H9 (cell line): Measurements from ENCODE around the gene ZCCHC13. TPM values are rescaled to one million over a fixed set of nuclear protein-coding genes. Genes with fewer than 3 reads are reported as not detected.

Source experiments
- DNase-seq: peaks from one replicate; pipeline ENCODE4 v3.0.0-alpha.2; 2017
- H2AFZ ChIP-seq: one replicate; pipeline ENCODE4 v1.6.1; 2013; ENCODE audit warnings: mild to moderate bottlenecking, low read length, control low read depth, moderate library complexity
- H2AK5ac ChIP-seq: 2 replicates; pipeline ENCODE4 v1.6.1; 2013; ENCODE audit warnings: low read length, control low read depth, mixed read lengths; ENCODE audit not compliant: insufficient read length
- H2BK120ac ChIP-seq: one replicate; pipeline ENCODE4 v1.6.1; 2013; ENCODE audit warnings: low read depth, mild to moderate bottlenecking, low read length, control low read depth, inconsistent platforms; ENCODE audit not compliant: poor library complexity, severe bottlenecking
- H2BK12ac ChIP-seq: 2 replicates; pipeline ENCODE4 v1.6.1; 2013; ENCODE audit warnings: low read length, control low read depth, mixed read lengths, low read depth; ENCODE audit not compliant: insufficient read length
- H2BK15ac ChIP-seq: 2 replicates; pipeline ENCODE4 v1.6.1; 2013; ENCODE audit warnings: low read depth, low read length, control low read depth
- H2BK20ac ChIP-seq: one replicate; pipeline ENCODE4 v1.6.1; 2013; ENCODE audit warnings: low read depth, mild to moderate bottlenecking, low read length, control low read depth, inconsistent platforms; ENCODE audit not compliant: poor library complexity, severe bottlenecking
- H2BK5ac ChIP-seq: 2 replicates; pipeline ENCODE4 v1.6.1; 2013; ENCODE audit warnings: low read length, control low read depth, mixed read lengths; ENCODE audit not compliant: insufficient read length
- H3K14ac ChIP-seq: 2 replicates; pipeline ENCODE4 v1.6.1; 2013; ENCODE audit warnings: low read length, control low read depth; ENCODE audit not compliant: insufficient read depth
- H3K18ac ChIP-seq: 2 replicates; pipeline ENCODE4 v1.6.1; 2013; ENCODE audit warnings: low read depth, mild to moderate bottlenecking, mixed read lengths, low read length, control low read depth; ENCODE audit not compliant: insufficient read length
- H3K23ac ChIP-seq: 2 replicates; pipeline ENCODE4 v1.6.1; 2013; ENCODE audit warnings: low read length, control low read depth, mixed read lengths, low read depth; ENCODE audit not compliant: insufficient read length
- H3K23me2 ChIP-seq: 2 replicates; pipeline ENCODE4 v1.6.1; 2013; ENCODE audit warnings: low read depth, mild to moderate bottlenecking, mixed read lengths, low read length, control low read depth; ENCODE audit not compliant: insufficient read length, poor library complexity, severe bottlenecking
- H3K27ac ChIP-seq: 2 replicates; pipeline ENCODE4 v1.5.1; 2013; ENCODE audit warnings: low read length, control low read depth, mixed read lengths, low read depth; ENCODE audit not compliant: insufficient read length
- H3K27me3 ChIP-seq: 2 replicates; pipeline ENCODE4 v1.6.1; 2013; ENCODE audit warnings: low read length, control low read depth, inconsistent platforms; ENCODE audit not compliant: insufficient read depth
- H3K4ac ChIP-seq: 2 replicates; pipeline ENCODE4 v1.6.1; 2013; ENCODE audit warnings: low read depth, mild to moderate bottlenecking, control low read depth, inconsistent platforms, low read length, moderate library complexity
- H3K4me1 ChIP-seq: 2 replicates; pipeline ENCODE4 v1.6.1; 2013; ENCODE audit warnings: low read length, control low read depth, inconsistent platforms; ENCODE audit not compliant: insufficient read depth
- H3K4me2 ChIP-seq: 2 replicates; pipeline ENCODE4 v1.6.1; 2013; ENCODE audit warnings: low read length, control low read depth, mixed read lengths; ENCODE audit not compliant: insufficient read length, insufficient read depth
- H3K56ac ChIP-seq: 2 replicates; pipeline ENCODE4 v1.6.1; 2013; ENCODE audit warnings: low read depth, mild to moderate bottlenecking, mixed read lengths, low read length, control low read depth; ENCODE audit not compliant: insufficient read length
- H3K79me1 ChIP-seq: 2 replicates; pipeline ENCODE4 v1.6.1; 2013; ENCODE audit warnings: low read depth, mild to moderate bottlenecking, moderate library complexity, low read length, control low read depth, inconsistent platforms; ENCODE audit not compliant: insufficient read depth, poor library complexity, severe bottlenecking
- H3K79me2 ChIP-seq: 2 replicates; pipeline ENCODE4 v1.6.1; 2013; ENCODE audit warnings: low read length, control low read depth, inconsistent platforms; ENCODE audit not compliant: insufficient read depth
- H3K9ac ChIP-seq: 2 replicates; pipeline ENCODE4 v1.6.1; 2013; ENCODE audit warnings: low read length, control low read depth, mixed read lengths; ENCODE audit not compliant: insufficient read length; ENCODE audit errors: extremely low read depth
- H3K9me3 ChIP-seq: one replicate; pipeline ENCODE4 v1.6.1; 2013; ENCODE audit warnings: low read depth, low read length, inconsistent platforms; ENCODE audit not compliant: control insufficient read depth
- H3T11ph ChIP-seq: one replicate; pipeline ENCODE4 v1.6.1; 2013; ENCODE audit warnings: mild to moderate bottlenecking, low read length, control low read depth, inconsistent platforms
- H4K20me1 ChIP-seq: one replicate; pipeline ENCODE4 v1.6.1; 2013; ENCODE audit not compliant: control insufficient read depth, insufficient read length, insufficient read depth
- H4K5ac ChIP-seq: 2 replicates; pipeline ENCODE4 v1.6.1; 2013; ENCODE audit warnings: low read depth, mild to moderate bottlenecking, mixed read lengths, low read length, control low read depth; ENCODE audit not compliant: insufficient read length
- H4K8ac ChIP-seq: replicated peaks from 2 replicates; pipeline ENCODE4 v1.6.1; 2013; ENCODE audit warnings: low read length, control low read depth, mixed read lengths, low read depth; ENCODE audit not compliant: insufficient read length
- H4K91ac ChIP-seq: 2 replicates; pipeline ENCODE4 v1.6.1; 2013; ENCODE audit warnings: low read depth, mild to moderate bottlenecking, moderate library complexity, mixed read lengths, low read length, control low read depth; ENCODE audit not compliant: insufficient read length
- H3K27ac Mint-ChIP-seq, 3 experiments: 2 replicates in 2 of 3; 3 replicates in 1 of 3; pipeline ENCODE4 v1.8.0; 2020 to 2021; ENCODE audit warnings: mixed read lengths in 3 of 3, mild to moderate bottlenecking in 1 of 3, moderate library complexity in 1 of 3
- H3K27me3 Mint-ChIP-seq: 2 replicates; pipeline ENCODE4 v1.8.0; 2021; ENCODE audit warnings: low read depth, mild to moderate bottlenecking, moderate library complexity, mixed read lengths
- H3K36me3 Mint-ChIP-seq, 3 experiments: 2 replicates in 2 of 3; 3 replicates in 1 of 3; pipeline ENCODE4 v1.8.0; 2020 to 2021; ENCODE audit warnings: low read depth in 3 of 3, mixed read lengths in 3 of 3; ENCODE audit not compliant: insufficient read depth in 1 of 3
- H3K4me1 Mint-ChIP-seq, 2 experiments: 2 replicates each; pipeline ENCODE4 v1.8.0; 2020; ENCODE audit warnings: mixed read lengths in 2 of 2
- H3K4me3 Mint-ChIP-seq, 2 experiments: 2 replicates in 1 of 2; 3 replicates in 1 of 2; pipeline ENCODE4 v1.8.0; 2020 to 2021; ENCODE audit warnings: mild to moderate bottlenecking in 2 of 2, mixed read lengths in 2 of 2, moderate library complexity in 1 of 2
- H3K9me3 Mint-ChIP-seq, 2 experiments: 2 replicates in 1 of 2; 3 replicates in 1 of 2; pipeline ENCODE4 v1.8.0; 2020; ENCODE audit warnings: mild to moderate bottlenecking in 2 of 2, mixed read lengths in 2 of 2, moderate library complexity in 1 of 2
- WGBS: extraction: QIAGEN DNeasy Blood & Tissue Kit; methylation state at CpG from one replicate; pipeline ENCODE4 v1.1.7; 2013; ENCODE audit warnings: missing lambda C conversion rate, low lambda C conversion rate, mixed read lengths; ENCODE audit not compliant: insufficient read length; ENCODE audit errors: extremely low coverage; 5-methylcytosine and 5-hydroxymethylcytosine counted together
- total RNA-seq: library from RNA; stranded (reverse); gene quantifications from 2 replicates; pipeline ENCODE4 v1.2.1, GENCODE V29; 2021
- TF ChIP-seq, protein P1 (sequence below): fragments of 200-600 bp; sonication (generic); conservative IDR thresholded peaks from 3 replicates; pipeline ENCODE4 v1.8.0; 2021; ENCODE audit warnings: antibody characterized with exemption, mild to moderate bottlenecking

Gene ZCCHC13
- total RNA-seq, 1 experiment from 2014 or later: not detected

- no peak overlapping the region for H4K5ac ChIP-seq
- no peak overlapping the region for H2BK15ac ChIP-seq
- no peak for DNase-seq
- no peaks in the 10 kb centered on the region for H4K20me1 ChIP-seq
- H3K23me2 ChIP-seq: no peaks in the 10 kb centered on the region
- H3K14ac ChIP-seq: no peak overlapping the region
- H4K91ac ChIP-seq: no peak overlapping the region
- peaks cover 21% of the 10 kb centered on the region for H3K4me1 ChIP-seq
- H2BK120ac ChIP-seq: no peak overlapping the region
- H3K9me3 ChIP-seq: no peaks in the 10 kb centered on the region
- no peak overlapping the region for H3T11ph ChIP-seq
- Mint-ChIP-seq H3K27me3 (no peaks in the 10 kb centered on the region), H3K36me3 (peaks cover 27 to 47% (median 40%) of the 10 kb centered on the region in 3 experiments), H3K27ac (peak overlapping the region; percentile 16 to 94 (median 36); a peak in 3 of 7 replicates), H3K4me3 (no peak overlapping the region), H3K9me3 (peaks cover 0 to 2% of the 10 kb centered on the region in 2 experiments; a peak in 1 of 5 replicates), H3K4me1 (peaks cover 74 to 78% of the 10 kb centered on the region in 2 experiments)
- H2AFZ ChIP-seq: no peak overlapping the region
- H3K79me2 ChIP-seq: peaks cover 41% of the 10 kb centered on the region; the same call in 1 of the 2 replicates
- no peak overlapping the region for H3K56ac ChIP-seq
- H3K27ac ChIP-seq: no peak overlapping the region
- H3K79me1 ChIP-seq: peaks cover 7% of the 10 kb centered on the region
- H2BK12ac ChIP-seq: no peak overlapping the region
- no CpG with 5 or more reads among the region's 5 CpGs for WGBS
- H3K4ac ChIP-seq: no peak overlapping the region
- H3K9ac ChIP-seq: no peak overlapping the region
- TF ChIP-seq, protein P1, sequence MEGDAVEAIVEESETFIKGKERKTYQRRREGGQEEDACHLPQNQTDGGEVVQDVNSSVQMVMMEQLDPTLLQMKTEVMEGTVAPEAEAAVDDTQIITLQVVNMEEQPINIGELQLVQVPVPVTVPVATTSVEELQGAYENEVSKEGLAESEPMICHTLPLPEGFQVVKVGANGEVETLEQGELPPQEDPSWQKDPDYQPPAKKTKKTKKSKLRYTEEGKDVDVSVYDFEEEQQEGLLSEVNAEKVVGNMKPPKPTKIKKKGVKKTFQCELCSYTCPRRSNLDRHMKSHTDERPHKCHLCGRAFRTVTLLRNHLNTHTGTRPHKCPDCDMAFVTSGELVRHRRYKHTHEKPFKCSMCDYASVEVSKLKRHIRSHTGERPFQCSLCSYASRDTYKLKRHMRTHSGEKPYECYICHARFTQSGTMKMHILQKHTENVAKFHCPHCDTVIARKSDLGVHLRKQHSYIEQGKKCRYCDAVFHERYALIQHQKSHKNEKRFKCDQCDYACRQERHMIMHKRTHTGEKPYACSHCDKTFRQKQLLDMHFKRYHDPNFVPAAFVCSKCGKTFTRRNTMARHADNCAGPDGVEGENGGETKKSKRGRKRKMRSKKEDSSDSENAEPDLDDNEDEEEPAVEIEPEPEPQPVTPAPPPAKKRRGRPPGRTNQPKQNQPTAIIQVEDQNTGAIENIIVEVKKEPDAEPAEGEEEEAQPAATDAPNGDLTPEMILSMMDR: no peak
- H2BK20ac ChIP-seq: no peak overlapping the region
- H3K23ac ChIP-seq: no peak overlapping the region
- no peak overlapping the region for H2BK5ac ChIP-seq
- no peak overlapping the region for H3K18ac ChIP-seq
- no peak overlapping the region for H2AK5ac ChIP-seq
- H4K8ac ChIP-seq: no peak overlapping the region
- no peak overlapping the region for H3K4me2 ChIP-seq
- no peaks in the 10 kb centered on the region for H3K27me3 ChIP-seq
These were observed 16.8 kb upstream of the ZCCHC13 start for GRCh38 chrX:74286950-74287740.
